ENCODE results near the gene HADHA.

HADHA gene

DNA sequence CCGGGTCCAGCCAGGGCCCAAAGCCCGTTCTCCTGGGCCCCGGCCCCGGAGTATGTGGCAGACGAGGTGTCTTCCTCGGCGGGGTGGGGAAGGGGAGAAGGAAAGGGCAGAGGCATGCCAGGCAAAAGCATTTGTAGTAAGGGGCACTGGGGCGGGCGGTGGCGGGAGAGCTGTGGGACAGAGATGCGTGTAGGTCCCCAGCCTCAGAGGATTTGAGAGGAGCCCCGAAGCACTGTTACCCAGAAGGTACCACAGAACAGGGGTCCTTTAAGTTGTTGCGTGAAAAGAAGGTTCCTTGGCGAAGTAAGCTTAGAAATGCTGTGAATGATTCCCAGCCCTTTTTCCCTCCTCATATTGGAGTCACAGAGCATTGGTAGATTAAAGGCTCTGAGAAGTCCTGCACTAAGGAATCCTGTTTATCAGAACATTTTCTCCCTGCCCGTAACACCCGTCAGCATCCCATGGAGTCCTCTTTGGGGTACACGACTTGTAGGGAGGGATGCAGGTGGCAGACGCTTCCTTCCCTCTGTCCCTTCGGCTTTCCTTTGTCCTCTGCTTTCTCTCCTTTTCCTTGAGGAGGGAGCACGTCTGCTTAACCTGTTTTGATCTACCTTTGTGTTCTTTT is 59.0 kb downstream of the HADHA start:
- TF ChIP-seq SUZ12 (IDR thresholded peaks at IDR 0.05; ENCODE audit: extremely low read depth, insufficient read depth, insufficient read length): no peak
- no peak for TF ChIP-seq YY1 (IDR thresholded peaks at IDR 0.05; ENCODE audit: insufficient read depth, insufficient read length)
- no peak for TF ChIP-seq ZNF274 (IDR thresholded peaks at IDR 0.05; ENCODE audit: low read depth, low read length)
- no peak overlapping the region for H3K9ac ChIP-seq (ENCODE audit: insufficient read length, low read depth)
- DNase-seq (ENCODE audit: low read depth, low spot score): no peak
- peaks cover 9% of the 10 kb centered on the region for H3K4me1 ChIP-seq (ENCODE audit: insufficient read depth, insufficient read length)
- H3K4me3 ChIP-seq (ENCODE audit: insufficient read length, low read depth): no peak overlapping the region
- H3K27me3 ChIP-seq (ENCODE audit: insufficient read depth, insufficient read length): peaks cover 7% of the 10 kb centered on the region
- peaks cover 19% of the 10 kb centered on the region for H3K36me3 ChIP-seq (ENCODE audit: insufficient read depth, insufficient read length, low read length)
- no peaks in the 10 kb centered on the region for H3K9me3 ChIP-seq (ENCODE audit: insufficient read depth, low read length)

DNA sequence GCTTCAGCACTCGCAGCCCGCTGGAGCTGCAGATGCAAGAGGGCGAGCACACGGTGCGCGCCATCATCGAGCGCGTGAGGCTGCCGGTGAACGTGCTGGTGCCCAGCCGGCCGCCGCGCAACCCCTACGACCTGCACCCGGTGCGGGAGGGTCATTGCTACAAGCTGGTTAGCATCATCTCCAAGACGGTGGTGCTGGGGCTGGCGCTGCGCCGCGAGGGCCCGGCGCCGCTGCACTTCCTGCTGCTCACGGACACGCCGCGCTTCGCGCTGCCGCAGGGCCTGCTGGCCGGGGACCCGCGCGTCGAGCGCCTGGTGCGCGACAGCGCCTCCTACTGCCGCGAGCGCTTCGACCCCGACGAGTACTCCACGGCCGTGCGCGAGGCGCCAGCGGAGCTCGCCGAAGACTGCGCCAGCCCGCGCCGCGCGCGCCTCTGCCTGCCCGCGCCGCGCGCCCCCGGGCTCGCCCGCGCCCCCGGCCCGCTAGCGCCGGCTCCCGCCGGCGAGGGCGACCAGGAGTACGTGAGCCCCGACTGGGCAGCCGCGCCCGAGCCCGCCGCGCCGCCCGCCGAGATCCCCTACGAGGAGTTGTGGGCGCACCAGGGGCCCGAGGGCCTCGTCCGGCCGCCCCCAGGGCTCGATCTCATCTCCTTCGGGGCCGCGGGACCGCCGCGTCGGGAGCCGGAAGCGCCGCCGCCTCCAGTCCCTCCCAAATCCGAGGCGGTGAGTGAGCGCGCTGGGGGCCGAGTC is 59.7 kb downstream of the HADHA start:
- H3K27me3 ChIP-seq (ENCODE audit: insufficient read depth, insufficient read length): peaks cover 7% of the 10 kb centered on the region
- H3K9ac ChIP-seq (ENCODE audit: insufficient read length, low read depth): no peak overlapping the region
- TF ChIP-seq SUZ12 (IDR thresholded peaks at IDR 0.05; ENCODE audit: extremely low read depth, insufficient read depth, insufficient read length): no peak
- no peaks in the 10 kb centered on the region for H3K9me3 ChIP-seq (ENCODE audit: insufficient read depth, low read length)
- H3K4me3 ChIP-seq (ENCODE audit: insufficient read length, low read depth): no peak overlapping the region
- no peak for DNase-seq (ENCODE audit: low read depth, low spot score)
- H3K4me1 ChIP-seq (ENCODE audit: insufficient read depth, insufficient read length): peaks cover 14% of the 10 kb centered on the region
- H3K36me3 ChIP-seq (ENCODE audit: insufficient read depth, insufficient read length, low read length): peaks cover 13% of the 10 kb centered on the region

DNA sequence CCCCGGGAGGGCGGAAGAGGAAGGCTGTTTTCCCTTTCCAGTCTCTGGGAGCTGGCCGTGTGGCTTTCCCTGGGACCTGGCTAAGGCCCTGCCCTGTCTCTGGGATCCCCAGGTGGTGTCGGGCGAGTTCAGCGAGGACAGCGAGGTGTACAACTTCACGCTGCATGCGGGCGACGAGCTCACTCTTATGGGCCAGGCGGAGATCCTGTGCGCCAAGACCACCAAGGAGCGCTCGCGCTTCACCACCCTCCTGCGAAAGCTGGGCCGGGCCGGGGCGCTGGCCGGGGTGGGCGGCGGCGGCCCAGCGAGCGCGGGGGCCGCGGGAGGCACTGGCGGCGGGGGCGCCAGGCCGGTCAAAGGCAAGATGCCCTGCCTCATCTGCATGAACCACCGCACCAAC is 60.3 kb downstream of the HADHA start:
- Histone ChIP-seq H3K4me1 (ENCODE audit: insufficient read depth, insufficient read length) (peaks cover 14% of the 10 kb centered on the region), H3K9me3 (ENCODE audit: insufficient read depth, low read length) (no peaks in the 10 kb centered on the region), H3K36me3 (ENCODE audit: insufficient read depth, insufficient read length, low read length) (peaks cover 13% of the 10 kb centered on the region), H3K27me3 (ENCODE audit: insufficient read depth, insufficient read length) (peaks cover 7% of the 10 kb centered on the region), H3K4me3 (ENCODE audit: insufficient read length, low read depth) (no peak overlapping the region), H3K9ac (ENCODE audit: insufficient read length, low read depth) (no peak overlapping the region)
- TF ChIP-seq ZNF274 (IDR thresholded peaks at IDR 0.05; ENCODE audit: low read depth, low read length) (no peak), SUZ12 (IDR thresholded peaks at IDR 0.05; ENCODE audit: extremely low read depth, insufficient read depth, insufficient read length) (no peak), YY1 (IDR thresholded peaks at IDR 0.05; ENCODE audit: insufficient read depth, insufficient read length) (no peak)
- no peak for DNase-seq (ENCODE audit: low read depth, low spot score)

DNA sequence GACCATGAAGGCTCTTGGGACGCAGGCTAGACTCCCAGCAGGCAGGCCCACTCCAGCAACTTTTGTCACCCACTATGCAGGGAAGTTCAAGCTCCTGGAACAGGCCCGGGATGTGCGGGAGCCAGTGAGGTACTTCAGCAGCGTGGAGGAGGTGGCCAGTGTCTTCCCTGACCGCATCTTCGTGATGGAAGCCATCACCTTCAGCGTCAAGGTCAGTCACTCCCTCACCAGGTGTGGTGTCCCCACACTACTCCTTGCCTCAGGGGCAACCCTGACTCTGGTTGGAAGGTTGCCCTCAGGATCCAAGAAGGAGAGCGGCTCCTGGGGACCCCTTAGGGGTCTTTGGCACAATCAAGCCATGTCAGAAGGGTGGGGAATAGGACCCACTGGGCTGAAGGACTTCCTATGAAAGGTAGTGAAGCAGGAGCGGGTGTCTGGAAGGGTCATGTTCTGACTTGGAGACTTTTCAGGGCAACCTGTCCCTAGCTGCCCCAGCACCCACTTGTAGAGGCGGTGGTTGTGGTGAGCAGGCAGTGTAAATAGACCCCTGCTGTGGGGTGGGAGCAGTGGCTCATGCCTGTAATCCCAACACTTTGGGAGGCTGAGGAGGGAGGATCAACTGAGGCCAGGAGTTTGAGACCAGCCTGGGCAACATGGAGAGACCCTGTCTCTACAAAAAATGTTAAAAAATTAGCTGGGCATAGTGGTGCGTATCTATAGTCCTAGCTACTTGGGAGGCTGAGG is 61.4 kb downstream of the HADHA start:
- no peak for TF ChIP-seq SUZ12 (IDR thresholded peaks at IDR 0.05; ENCODE audit: extremely low read depth, insufficient read depth, insufficient read length)
- TF ChIP-seq ZNF274 (IDR thresholded peaks at IDR 0.05; ENCODE audit: low read depth, low read length): no peak
- H3K36me3 ChIP-seq (ENCODE audit: insufficient read depth, insufficient read length, low read length): peaks cover 5% of the 10 kb centered on the region
- H3K4me1 ChIP-seq (ENCODE audit: insufficient read depth, insufficient read length): peaks cover 14% of the 10 kb centered on the region
- no peak overlapping the region for H3K9ac ChIP-seq (ENCODE audit: insufficient read length, low read depth)
- no peaks in the 10 kb centered on the region for H3K9me3 ChIP-seq (ENCODE audit: insufficient read depth, low read length)
- no peak overlapping the region for H3K4me3 ChIP-seq (ENCODE audit: insufficient read length, low read depth)
- DNase-seq (ENCODE audit: low read depth, low spot score): no peak
- H3K27me3 ChIP-seq (ENCODE audit: insufficient read depth, insufficient read length): peaks cover 7% of the 10 kb centered on the region

DNA sequence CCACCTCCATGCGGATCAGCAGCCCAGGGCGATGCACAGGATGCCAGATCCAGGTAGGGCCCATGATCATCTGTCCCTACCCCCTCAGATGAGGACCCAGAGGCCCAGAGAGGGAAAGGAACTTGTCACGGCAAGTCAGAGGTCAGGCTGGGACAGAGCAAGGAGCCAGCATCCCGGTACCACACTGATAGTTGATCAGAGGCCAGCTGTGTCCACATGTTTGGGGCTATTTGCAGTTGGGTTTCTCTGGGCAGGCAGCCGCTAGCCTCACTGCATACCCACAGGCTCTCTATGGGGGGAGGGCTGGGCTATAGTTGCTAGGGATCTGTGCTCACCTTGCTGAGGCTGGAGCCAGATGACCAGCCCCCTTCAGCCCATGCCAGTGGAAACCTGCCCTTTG is 62.0 kb downstream of the HADHA start:
- Histone ChIP-seq H3K9me3 (ENCODE audit: insufficient read depth, low read length) (no peaks in the 10 kb centered on the region), H3K9ac (ENCODE audit: insufficient read length, low read depth) (no peak overlapping the region), H3K27me3 (ENCODE audit: insufficient read depth, insufficient read length) (peaks cover 7% of the 10 kb centered on the region), H3K4me1 (ENCODE audit: insufficient read depth, insufficient read length) (peaks cover 11% of the 10 kb centered on the region), H3K4me3 (ENCODE audit: insufficient read length, low read depth) (no peak overlapping the region), H3K36me3 (ENCODE audit: insufficient read depth, insufficient read length, low read length) (peaks cover 2% of the 10 kb centered on the region)
- no peak for TF ChIP-seq YY1 (IDR thresholded peaks at IDR 0.05; ENCODE audit: insufficient read depth, insufficient read length)
- TF ChIP-seq ZNF274 (IDR thresholded peaks at IDR 0.05; ENCODE audit: low read depth, low read length): no peak
- no peak for DNase-seq (ENCODE audit: low read depth, low spot score)

DNA sequence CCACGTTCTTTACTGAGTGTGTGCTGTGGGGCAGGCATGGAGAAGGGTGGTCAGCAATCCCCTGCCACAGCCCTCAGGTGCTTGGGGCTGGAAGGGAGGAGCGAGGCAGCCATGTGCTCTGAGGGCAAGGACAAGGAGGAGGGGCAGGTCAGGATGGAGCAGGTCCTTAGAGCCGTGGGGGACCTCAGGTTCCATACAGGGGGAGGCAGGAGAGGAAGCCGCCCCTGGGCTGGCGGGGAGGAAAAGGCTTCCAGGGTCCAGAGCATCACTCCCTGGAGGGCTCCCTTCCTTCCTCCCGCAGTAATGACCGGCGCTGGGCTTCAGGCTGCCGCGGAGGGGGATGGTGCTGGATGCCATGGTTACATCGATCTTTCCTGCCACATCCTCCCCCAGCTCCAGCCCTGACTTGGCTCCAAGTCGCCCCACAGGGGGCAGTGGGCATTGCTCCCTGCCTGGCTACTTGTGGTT is 65.0 kb downstream of the HADHA start:
- TF ChIP-seq SUZ12 (IDR thresholded peaks at IDR 0.05; ENCODE audit: extremely low read depth, insufficient read depth, insufficient read length): no peak
- no peak for TF ChIP-seq YY1 (IDR thresholded peaks at IDR 0.05; ENCODE audit: insufficient read depth, insufficient read length)
- no peak for TF ChIP-seq ZNF274 (IDR thresholded peaks at IDR 0.05; ENCODE audit: low read depth, low read length)
- no peaks in the 10 kb centered on the region for H3K27me3 ChIP-seq (ENCODE audit: insufficient read depth, insufficient read length)
- peak overlapping the region; percentile 51 for H3K9ac ChIP-seq (ENCODE audit: insufficient read length, low read depth)
- no peaks in the 10 kb centered on the region for H3K9me3 ChIP-seq (ENCODE audit: insufficient read depth, low read length)
- H3K4me3 ChIP-seq (ENCODE audit: insufficient read length, low read depth): peak overlapping the region; percentile 45
- DNase-seq (ENCODE audit: low read depth, low spot score): peak; percentile 56
- H3K36me3 ChIP-seq (ENCODE audit: insufficient read depth, insufficient read length, low read length): peaks cover under 1% of the 10 kb centered on the region
- peaks cover 22% of the 10 kb centered on the region for H3K4me1 ChIP-seq (ENCODE audit: insufficient read depth, insufficient read length)

DNA sequence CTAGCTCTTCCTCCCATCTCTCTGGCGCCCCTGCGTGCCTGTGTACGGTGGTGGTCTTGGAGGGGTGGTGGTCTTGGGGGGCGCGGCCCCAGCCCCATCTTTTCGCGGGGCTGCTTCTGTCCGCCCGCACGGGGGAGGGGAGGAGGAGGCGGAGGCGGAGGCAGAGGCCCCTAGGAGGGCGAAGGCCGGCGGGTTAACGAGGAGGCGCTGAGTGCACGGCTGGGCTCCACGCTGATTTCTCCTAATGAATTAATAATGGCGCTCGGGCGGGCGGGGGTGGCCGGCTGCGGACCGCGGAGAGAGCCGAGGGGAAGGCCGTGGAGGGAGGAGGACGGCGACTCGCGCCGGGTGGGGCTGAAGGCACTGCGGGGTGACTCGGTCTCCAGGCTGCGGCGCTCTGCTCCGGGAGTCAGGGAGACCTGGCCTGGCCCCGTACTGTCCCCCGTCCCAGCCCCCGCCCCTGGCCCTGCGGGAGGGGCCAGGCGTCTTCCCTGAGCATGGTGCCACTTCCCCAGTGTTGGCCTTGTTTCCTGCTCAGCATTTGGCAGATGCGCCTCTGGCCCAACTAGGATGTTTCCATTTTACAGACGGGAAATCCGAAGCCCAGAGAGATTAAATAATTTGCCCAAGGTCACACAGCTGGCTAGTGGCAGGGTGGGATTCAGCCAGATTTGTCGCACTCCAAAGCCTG is 65.5 kb downstream of the HADHA start:
- DNase-seq (ENCODE audit: low read depth, low spot score): no peak
- Histone ChIP-seq H3K4me3 (ENCODE audit: insufficient read length, low read depth) (peak overlapping the region; percentile 45), H3K27me3 (ENCODE audit: insufficient read depth, insufficient read length) (peaks cover 5% of the 10 kb centered on the region), H3K9me3 (ENCODE audit: insufficient read depth, low read length) (no peaks in the 10 kb centered on the region), H3K9ac (ENCODE audit: insufficient read length, low read depth) (peak overlapping the region; percentile 51), H3K4me1 (ENCODE audit: insufficient read depth, insufficient read length) (peaks cover 24% of the 10 kb centered on the region), H3K36me3 (ENCODE audit: insufficient read depth, insufficient read length, low read length) (no peaks in the 10 kb centered on the region)
- TF ChIP-seq YY1 (IDR thresholded peaks at IDR 0.05; ENCODE audit: insufficient read depth, insufficient read length): no peak
